H1 (cell line): ENCODE results near the gene FSD1. TPM values are rescaled to one million over a fixed set of nuclear protein-coding genes. Genes with fewer than 3 reads are reported as not detected.

Source experiments
- CTCF ChIA-PET: fragments of 300-600 bp; sonication (Branson Sonifier 250); formaldehyde crosslinking; loops from one replicate; lab custom pipeline; 2021; ENCODE audit not compliant: partially characterized antibody; lab: Charles Lee
- POLR2A ChIA-PET: fragments of 300-600 bp; sonication (Branson Sonifier 250); formaldehyde crosslinking; loops from one replicate; lab custom pipeline; 2021; ENCODE audit warnings: inconsistent platforms; ENCODE audit not compliant: partially characterized antibody; lab: Charles Lee
- DNase-seq, 2 experiments: peaks; one replicate each; pipeline versions ENCODE4 v3.0.0 to v3.0.0-alpha.2; 2010 to 2022; ENCODE audit warnings: low spot score in 2 of 2, low read depth in 1 of 2, mixed read lengths in 1 of 2
- FAIRE-seq: peaks from 2 replicates; lab custom pipeline; 2011; peaks lifted over from hg19 to GRCh38; lab: Jason Lieb, UNC
- H2AFZ ChIP-seq: 2 replicates; pipeline ENCODE4 v1.8.1; 2012; ENCODE audit warnings: low read length, inconsistent platforms
- H2AK5ac ChIP-seq: 2 replicates; pipeline ENCODE4 v1.6.1; 2013; ENCODE audit warnings: low read depth, low read length
- H2BK120ac ChIP-seq: replicated peaks from 2 replicates; pipeline ENCODE3; 2013; ENCODE audit warnings: low read depth, low read length, inconsistent platforms
- H2BK12ac ChIP-seq: 2 replicates; pipeline ENCODE4 v1.6.1; 2013; ENCODE audit warnings: low read depth, low read length
- H2BK15ac ChIP-seq: 2 replicates; pipeline ENCODE4 v1.6.1; 2013; ENCODE audit warnings: low read length
- H2BK20ac ChIP-seq: 2 replicates; pipeline ENCODE4 v1.6.1; 2013; ENCODE audit warnings: low read length
- H2BK5ac ChIP-seq: 2 replicates; pipeline ENCODE4 v1.6.1; 2013; ENCODE audit warnings: low read depth, low read length
- H3K14ac ChIP-seq: 2 replicates; pipeline ENCODE4 v1.6.1; 2013; ENCODE audit warnings: inconsistent platforms; ENCODE audit not compliant: insufficient read length
- H3K18ac ChIP-seq: 2 replicates; pipeline ENCODE4 v1.6.1; 2013; ENCODE audit warnings: low read length; ENCODE audit errors: extremely low read depth
- H3K23ac ChIP-seq: 2 replicates; pipeline ENCODE4 v1.6.1; 2013; ENCODE audit warnings: inconsistent platforms; ENCODE audit not compliant: insufficient read length
- H3K23me2 ChIP-seq: 2 replicates; pipeline ENCODE4 v1.6.1; 2013; ENCODE audit warnings: low read depth, low read length
- H3K27ac ChIP-seq: 2 replicates; pipeline ENCODE4 v1.6.1; 2011; ENCODE audit warnings: low read depth, low read length, inconsistent platforms
- H3K27me3 ChIP-seq, 4 experiments: replicated peaks in 1 of 4; 1 replicate in 1 of 4; 2 replicates in 3 of 4; pipeline versions ENCODE4 v1.6.1 to v1.8.1; 2011 to 2013; ENCODE audit warnings: low read length in 3 of 4, mild to moderate bottlenecking in 3 of 4, inconsistent platforms in 2 of 4, mixed read lengths in 2 of 4, moderate library complexity in 1 of 4; ENCODE audit not compliant: control insufficient read depth in 3 of 4, insufficient read depth in 3 of 4; ENCODE audit errors: extremely low read depth in 1 of 4
- H3K36me3 ChIP-seq, 4 experiments: 2 replicates each; pipeline versions ENCODE4 v1.6.1 to v1.8.1; 2011 to 2013; ENCODE audit warnings: mild to moderate bottlenecking in 4 of 4, low read length in 3 of 4, moderate library complexity in 2 of 4, control low read depth in 1 of 4, inconsistent platforms in 1 of 4; ENCODE audit not compliant: insufficient read depth in 4 of 4, control insufficient read depth in 2 of 4
- H3K4ac ChIP-seq: replicated peaks from 2 replicates; pipeline ENCODE3; 2013; ENCODE audit warnings: low read length, low read depth, mixed read lengths, inconsistent platforms; ENCODE audit not compliant: insufficient read length
- H3K4me1 ChIP-seq, 4 experiments: replicated peaks in 1 of 4; 1 replicate in 1 of 4; 2 replicates in 3 of 4; pipeline versions ENCODE4 v1.6.1 to v1.8.1; 2011 to 2013; ENCODE audit warnings: low read length in 3 of 4, inconsistent platforms in 2 of 4, mixed read lengths in 1 of 4; ENCODE audit not compliant: insufficient read depth in 4 of 4, control insufficient read depth in 3 of 4
- H3K4me2 ChIP-seq, 2 experiments: 2 replicates each; pipeline versions ENCODE4 v1.6.1 to v1.8.1; 2011 to 2013; ENCODE audit warnings: low read depth in 2 of 2, low read length in 2 of 2, control low read depth in 1 of 2, inconsistent platforms in 1 of 2, mild to moderate bottlenecking in 1 of 2; ENCODE audit not compliant: insufficient read depth in 1 of 2
- H3K4me3 ChIP-seq, 4 experiments: fragments of 200-600, 300-600 bp in 1 of 4; sonication (generic), shearing (Covaris generic), sonication (Bioruptor Twin) in 1 of 4; 2 replicates each; pipeline versions ENCODE4 v1.5.1 to v1.8.1; 2011 to 2016; ENCODE audit warnings: low read length in 4 of 4, low read depth in 3 of 4, control low read depth in 2 of 4, inconsistent platforms in 2 of 4, mild to moderate bottlenecking in 2 of 4, mixed read lengths in 1 of 4, moderate library complexity in 1 of 4; ENCODE audit not compliant: insufficient read depth in 2 of 4; ENCODE audit errors: extremely low read depth in 1 of 4
- H3K56ac ChIP-seq: replicated peaks from 2 replicates; pipeline ENCODE3; 2013; ENCODE audit warnings: low read depth, mild to moderate bottlenecking, mixed read lengths, low read length, inconsistent platforms; ENCODE audit not compliant: insufficient read length
- H3K79me1 ChIP-seq: 2 replicates; pipeline ENCODE4 v1.6.1; 2013; ENCODE audit warnings: low read depth, low read length, control low read depth
- H3K79me2 ChIP-seq, 2 experiments: 2 replicates each; pipeline versions ENCODE4 v1.6.1 to v1.8.1; 2012 to 2013; ENCODE audit warnings: low read length in 2 of 2, mild to moderate bottlenecking in 2 of 2, inconsistent platforms in 1 of 2; ENCODE audit not compliant: insufficient read depth in 2 of 2, control insufficient read depth in 1 of 2
- H3K9ac ChIP-seq, 4 experiments: replicated peaks in 1 of 4; 1 replicate in 1 of 4; 2 replicates in 3 of 4; pipeline versions ENCODE4 v1.6.1 to v1.8.1; 2011 to 2013; ENCODE audit warnings: low read depth in 3 of 4, low read length in 3 of 4, control low read depth in 2 of 4, mild to moderate bottlenecking in 2 of 4, moderate library complexity in 2 of 4, inconsistent platforms in 1 of 4; ENCODE audit errors: extremely low read depth in 1 of 4
- H3K9me3 ChIP-seq, 2 experiments: 2 replicates each; pipeline versions ENCODE4 v1.6.1 to v1.8.1; 2012 to 2013; ENCODE audit warnings: mild to moderate bottlenecking in 2 of 2, moderate library complexity in 2 of 2, control low read depth in 1 of 2, inconsistent platforms in 1 of 2, low read depth in 1 of 2, low read length in 1 of 2, mixed read lengths in 1 of 2; ENCODE audit not compliant: insufficient read depth in 2 of 2
- H4K20me1 ChIP-seq, 2 experiments: replicated peaks in 1 of 2; 2 replicates each; pipeline versions ENCODE3 to v1.8.1; 2011 to 2013; ENCODE audit warnings: inconsistent platforms in 2 of 2, low read length in 2 of 2, mild to moderate bottlenecking in 1 of 2; ENCODE audit not compliant: insufficient read depth in 2 of 2, control insufficient read depth in 1 of 2
- H4K5ac ChIP-seq: 2 replicates; pipeline ENCODE4 v1.6.1; 2013; ENCODE audit warnings: low read length, low read depth, mixed read lengths, inconsistent platforms; ENCODE audit not compliant: insufficient read length
- H4K8ac ChIP-seq: 2 replicates; pipeline ENCODE4 v1.8.0; 2013; ENCODE audit warnings: mild to moderate bottlenecking, moderate library complexity, low read length, inconsistent platforms; ENCODE audit not compliant: insufficient read depth; ENCODE audit errors: extremely low read depth
- H4K91ac ChIP-seq: replicated peaks from 2 replicates; pipeline ENCODE3; 2013; ENCODE audit warnings: low read length, mixed read lengths, inconsistent platforms; ENCODE audit not compliant: insufficient read length
- EGR1 ChIP-seq: IDR thresholded peaks from 2 replicates; pipeline ENCODE4 v1.6.1; 2011; ENCODE audit warnings: low read depth, low read length, borderline replicate concordance
- KDM1A ChIP-seq: fragments of 200-600, 300-600 bp; sonication (generic); IDR thresholded peaks from 2 replicates; pipeline ENCODE4 v1.7.1; 2016; ENCODE audit warnings: mild to moderate bottlenecking, low read length, borderline replicate concordance
- KDM5A ChIP-seq: fragments of 200-600 bp; IDR thresholded peaks from 2 replicates; pipeline ENCODE4 v1.7.1; 2012; ENCODE audit warnings: mild to moderate bottlenecking, low read length, inconsistent platforms, mixed read lengths
- PHF8 ChIP-seq: fragments of 200-600 bp; sonication (generic); conservative IDR thresholded peaks from 2 replicates; pipeline ENCODE4 v1.7.1; 2012; ENCODE audit warnings: low read depth, mild to moderate bottlenecking, inconsistent platforms, low read length, moderate library complexity
- POLR2AphosphoS5 ChIP-seq: IDR thresholded peaks from 2 replicates; pipeline ENCODE4 v1.6.1; 2011; ENCODE audit warnings: low read depth, low read length
- WGBS, 2 experiments: shearing (Covaris generic) in 1 of 2; methylation state at CpG; one replicate each; pipeline versions ENCODE4 v1.1.6 to v1.1.7; 2013 to 2015; ENCODE audit warnings: low lambda C conversion rate in 2 of 2, mixed read lengths in 2 of 2, inconsistent platforms in 1 of 2, low coverage in 1 of 2, missing lambda C conversion rate in 1 of 2; ENCODE audit not compliant: insufficient replicate concordance in 2 of 2, insufficient coverage in 1 of 2, insufficient read length in 1 of 2; ENCODE audit errors: extremely low coverage in 1 of 2, missing lambda C conversion rate in 1 of 2; 5-methylcytosine and 5-hydroxymethylcytosine counted together
- polyA plus RNA-seq, 7 experiments: library from polyadenylated mRNA; depleted of rRNA in 3 of 7; stranded (reverse) in 5 of 7; unstranded in 2 of 7; fragments of >200 nt in 5 of 7; fragments of 200-250 nt in 2 of 7; gene quantifications; 1 replicate in 5 of 7; 2 replicates in 1 of 7; 4 replicates in 1 of 7; pipeline versions ENCODE4 v1.2.1 to v1.2.3, GENCODE V29; 2011 to 2013; ENCODE audit warnings: missing spikeins in 2 of 7, mixed read lengths in 2 of 7
- total RNA-seq: library from RNA; stranded (reverse); fragmentation: NEBNext Ultra II Directional; extraction: Animal tissue kit (Norgen Biotek cat#: 25700); gene quantifications from 2 replicates; pipeline ENCODE4 v1.2.1, GENCODE V29; 2021

The FSD1 gene
- total and polyA plus RNA-seq, 2 of the 8 experiments (the other 6 are each of a cell fraction or from before 2014, with no cell fraction given): 58.8 to 181 TPM

GRCh38 chr19:4367336-4367723 is 62.9 kb downstream of the FSD1 start:
- Histone ChIP-seq H2AK5ac (no peak overlapping the region), H3K56ac (no peak overlapping the region), H3K9ac (no peak overlapping the region), H3K23me2 (no peaks in the 10 kb centered on the region), H2BK120ac (no peak overlapping the region), H3K4me2 (no peak overlapping the region), H3K27ac (no peak overlapping the region), H3K27me3 (no peaks in the 10 kb centered on the region), H3K4me1 (peaks cover 0 to 14% (median 9%) of the 10 kb centered on the region in 4 experiments; a peak in 5 of 7 replicates), H3K79me2 (peaks cover 0 to 4% of the 10 kb centered on the region in 2 experiments; a peak in 1 of 4 replicates), H4K91ac (no peak overlapping the region), H3K18ac (no peak overlapping the region), H3K79me1 (peaks cover 28% of the 10 kb centered on the region), H4K8ac (no peak overlapping the region), H3K9me3 (no peaks in the 10 kb centered on the region), H3K4me3 (no peak overlapping the region), H3K36me3 (peaks cover 6 to 16% (median 7%) of the 10 kb centered on the region in 4 experiments; a peak in 5 of 8 replicates), H2BK15ac (no peak overlapping the region), H2BK20ac (no peak overlapping the region), H3K4ac (no peak overlapping the region), H2AFZ (no peak overlapping the region), H4K5ac (no peak overlapping the region), H3K23ac (no peak overlapping the region), H2BK5ac (peak overlapping the region; percentile 30; the same call in 1 of the 2 replicates), H4K20me1 (peaks cover 22 to 45% of the 10 kb centered on the region in 2 experiments), H3K14ac (no peak overlapping the region), H2BK12ac (no peak overlapping the region; the same call in 1 of the 2 replicates)
- TF ChIP-seq POLR2AphosphoS5 (peak; percentile 41; the same call in 1 of the 2 replicates), KDM1A (no peak), KDM5A (no peak), PHF8 (no peak), EGR1 (no peak)
- POLR2A ChIA-PET: interaction anchor here (0.8 to 13.0 kb wide), 4 partner anchors 10 to 37 kb away, joined by 3 to 72 read pairs (median 8); partner anchors contain the start of gene MPND
- DNase-seq (peak in 1 of 2 experiments; percentile 38), FAIRE-seq (no peak)
- WGBS, 2 experiments: 90% methylated on average over 10 of the region's 10 CpGs; no CpG with 5 or more reads in 1 of the 2 experiments
- CTCF ChIA-PET: interaction anchor here (1.0 to 2.9 kb wide), 4 partner anchors 9 to 232 kb away, joined by 3 to 18 read pairs (median 6); no protein-coding TSS in a partner anchor
